Caco-2 (cell line): ENCODE results near the gene FBXW2. TPM values are rescaled to one million over a fixed set of nuclear protein-coding genes. Genes with fewer than 3 reads are reported as not detected.

ENCODE experiments used
- BruUV-seq: library from RNA; stranded (reverse); fragments of 400-500 nt; replicated peaks from 2 replicates; lab custom pipeline; 2021; lab: Mats Ljungman, UMichigan
- CTCF ChIA-PET: fragments of 300-600 bp; sonication (Branson Sonifier 250); formaldehyde crosslinking; loops from one replicate; lab custom pipeline; 2022; ENCODE audit warnings: antibody characterized with exemption; lab: Charles Lee
- POLR2A ChIA-PET: fragments of 300-600 bp; sonication (Branson Sonifier 250); formaldehyde crosslinking; loops from one replicate; lab custom pipeline; 2022; ENCODE audit warnings: antibody characterized with exemption; lab: Charles Lee
- DNase-seq, 2 experiments: peaks; one replicate each; pipeline versions ENCODE4 v3.0.0 to v3.0.0-alpha.2; 2020 to 2022
- H3K27me3 ChIP-seq: replicated peaks from 2 replicates; pipeline ENCODE4 v1.6.0; 2011; ENCODE audit warnings: low read length; ENCODE audit not compliant: control insufficient read depth, insufficient read depth
- H3K36me3 ChIP-seq: 2 replicates; pipeline ENCODE4 v1.5.1; 2011; ENCODE audit warnings: low read length; ENCODE audit not compliant: control insufficient read depth, insufficient read depth
- H3K4me1 ChIP-seq: fragments of 250-450 bp; sonication (Bioruptor Pico); 2 replicates; pipeline ENCODE4 v1.5.1; 2020; ENCODE audit warnings: mild to moderate bottlenecking
- H3K4me3 ChIP-seq: 2 replicates; pipeline ENCODE4 v1.5.1; 2011; ENCODE audit warnings: low read depth, mild to moderate bottlenecking, control low read depth, low read length
- H3K9me3 ChIP-seq: fragments of 250-450 bp; sonication (Bioruptor Pico); 2 replicates; pipeline ENCODE4 v1.5.1; 2020; ENCODE audit warnings: mild to moderate bottlenecking, moderate library complexity
- H3K27ac Mint-ChIP-seq: one replicate; pipeline ENCODE4 v1.8.0; 2022; ENCODE audit warnings: mixed read lengths; ENCODE audit not compliant: unreplicated experiment
- H3K27me3 Mint-ChIP-seq: one replicate; pipeline ENCODE4 v1.8.0; 2022; ENCODE audit warnings: mixed read lengths; ENCODE audit not compliant: insufficient read depth, unreplicated experiment
- H3K36me3 Mint-ChIP-seq: one replicate; pipeline ENCODE4 v1.8.0; 2022; ENCODE audit warnings: mild to moderate bottlenecking, mixed read lengths; ENCODE audit not compliant: insufficient read depth, unreplicated experiment
- H3K4me1 Mint-ChIP-seq: one replicate; pipeline ENCODE4 v1.8.0; 2022; ENCODE audit warnings: low read depth, mixed read lengths; ENCODE audit not compliant: unreplicated experiment
- H3K4me3 Mint-ChIP-seq: one replicate; pipeline ENCODE4 v1.8.0; 2022; ENCODE audit warnings: mild to moderate bottlenecking, moderate library complexity, mixed read lengths; ENCODE audit not compliant: unreplicated experiment
- H3K9me3 Mint-ChIP-seq: one replicate; pipeline ENCODE4 v1.8.0; 2022; ENCODE audit warnings: mixed read lengths; ENCODE audit not compliant: unreplicated experiment
- intact Hi-C: fragments of 100-400 bp; cut with micrococcal nuclease; formaldehyde crosslinking; loops from one replicate; pipeline ENCODE4 v1.10.0; 2022; ENCODE audit not compliant: unreplicated experiment
- total RNA-seq: library from RNA; stranded (reverse); gene quantifications from 2 replicates; pipeline ENCODE4 v1.2.3, GENCODE V29; 2022
- TF ChIP-seq, protein P1 (sequence below), 2 experiments: fragments of 200-600 bp in 1 of 2; IDR thresholded peaks; 1 replicate in 1 of 2; 2 replicates in 1 of 2; pipeline versions ENCODE4 v1.5.1 to v1.8.0; 2011 to 2022; ENCODE audit warnings: antibody characterized with exemption in 1 of 2, control low read depth in 1 of 2, inconsistent platforms in 1 of 2, low read depth in 1 of 2, low read length in 1 of 2, mild to moderate bottlenecking in 1 of 2, moderate library complexity in 1 of 2; ENCODE audit not compliant: insufficient read depth in 1 of 2, severe bottlenecking in 1 of 2, unreplicated experiment in 1 of 2

The FBXW2 gene
- total RNA-seq, 1 experiment from 2014 or later: 74.3 TPM

DNA sequence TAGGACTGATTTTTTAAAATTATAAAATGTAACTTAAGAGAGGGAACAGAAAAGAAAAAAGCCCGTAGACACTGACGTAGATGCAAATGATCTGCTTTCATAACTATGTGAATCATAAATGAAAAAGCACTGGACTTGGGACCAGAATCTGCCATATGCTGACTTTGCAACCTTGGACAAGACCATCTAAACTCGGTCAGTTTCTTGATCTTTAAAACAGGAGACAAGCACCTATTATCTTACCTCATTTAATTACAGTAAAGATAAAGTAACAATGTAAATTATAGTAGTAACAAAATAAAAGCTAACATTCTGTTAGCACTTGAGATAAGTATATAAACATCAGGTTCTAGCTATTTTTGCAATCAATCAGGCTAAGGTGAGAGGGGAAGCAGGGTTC, 20.0 kb downstream of the FBXW2 start:
- H3K9me3 Mint-ChIP-seq: no peaks in the 10 kb centered on the region
- no peak for DNase-seq
- H3K36me3 Mint-ChIP-seq: peaks cover 74% of the 10 kb centered on the region
- CTCF ChIA-PET: no interaction called here
- POLR2A ChIA-PET: no interaction called here
- H3K4me3 ChIP-seq: no peak overlapping the region
- no peaks in the 10 kb centered on the region; the same call in 1 of the 2 replicates for H3K36me3 ChIP-seq
- H3K4me3 Mint-ChIP-seq: no peak overlapping the region
- H3K27me3 Mint-ChIP-seq: no peaks in the 10 kb centered on the region
- peaks cover 23% of the 10 kb centered on the region for H3K4me1 Mint-ChIP-seq
- H3K27ac Mint-ChIP-seq: no peak overlapping the region
- BruUV-seq: no TSS peak
- no peaks in the 10 kb centered on the region for H3K9me3 ChIP-seq
- intact Hi-C loops: no loop called here
- H3K4me1 ChIP-seq: peaks cover 15% of the 10 kb centered on the region
- TF ChIP-seq, protein P1, sequence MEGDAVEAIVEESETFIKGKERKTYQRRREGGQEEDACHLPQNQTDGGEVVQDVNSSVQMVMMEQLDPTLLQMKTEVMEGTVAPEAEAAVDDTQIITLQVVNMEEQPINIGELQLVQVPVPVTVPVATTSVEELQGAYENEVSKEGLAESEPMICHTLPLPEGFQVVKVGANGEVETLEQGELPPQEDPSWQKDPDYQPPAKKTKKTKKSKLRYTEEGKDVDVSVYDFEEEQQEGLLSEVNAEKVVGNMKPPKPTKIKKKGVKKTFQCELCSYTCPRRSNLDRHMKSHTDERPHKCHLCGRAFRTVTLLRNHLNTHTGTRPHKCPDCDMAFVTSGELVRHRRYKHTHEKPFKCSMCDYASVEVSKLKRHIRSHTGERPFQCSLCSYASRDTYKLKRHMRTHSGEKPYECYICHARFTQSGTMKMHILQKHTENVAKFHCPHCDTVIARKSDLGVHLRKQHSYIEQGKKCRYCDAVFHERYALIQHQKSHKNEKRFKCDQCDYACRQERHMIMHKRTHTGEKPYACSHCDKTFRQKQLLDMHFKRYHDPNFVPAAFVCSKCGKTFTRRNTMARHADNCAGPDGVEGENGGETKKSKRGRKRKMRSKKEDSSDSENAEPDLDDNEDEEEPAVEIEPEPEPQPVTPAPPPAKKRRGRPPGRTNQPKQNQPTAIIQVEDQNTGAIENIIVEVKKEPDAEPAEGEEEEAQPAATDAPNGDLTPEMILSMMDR (IDR thresholded peaks at IDR 0.05; ENCODE audit: insufficient read depth in 1 of 2, low read depth in 1 of 2, low read length in 1 of 2, severe bottlenecking in 1 of 2, unreplicated experiment in 1 of 2): no peak
- H3K27me3 ChIP-seq: no peaks in the 10 kb centered on the region

DNA sequence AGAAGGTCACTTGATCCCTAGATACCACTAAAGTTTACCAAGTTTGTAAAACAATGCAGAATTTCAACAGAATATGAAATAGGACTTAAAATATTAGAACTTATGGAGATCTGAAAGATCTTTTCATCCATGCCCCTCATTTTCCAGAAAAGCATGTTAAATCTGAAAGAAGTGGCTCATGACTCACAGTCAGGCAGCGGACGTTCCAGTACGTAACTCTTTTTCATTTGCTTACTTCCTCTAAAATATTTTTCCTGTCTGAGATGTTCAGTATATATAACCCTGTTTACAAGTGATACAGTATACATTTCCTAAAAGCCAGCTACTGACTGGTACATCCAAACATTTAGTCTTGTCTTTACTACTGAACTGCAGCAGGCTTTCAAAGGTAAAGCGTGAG, 22.3 kb downstream of the FBXW2 start:
- Mint-ChIP-seq H3K27ac (no peak overlapping the region), H3K4me1 (peaks cover 29% of the 10 kb centered on the region), H3K27me3 (no peaks in the 10 kb centered on the region), H3K4me3 (no peak overlapping the region), H3K36me3 (peaks cover 63% of the 10 kb centered on the region), H3K9me3 (no peaks in the 10 kb centered on the region)
- DNase-seq: no peak
- TF ChIP-seq, protein P1 (IDR thresholded peaks at IDR 0.05; ENCODE audit: insufficient read depth in 1 of 2, low read depth in 1 of 2, low read length in 1 of 2, severe bottlenecking in 1 of 2, unreplicated experiment in 1 of 2): no peak
- H3K9me3 ChIP-seq: no peaks in the 10 kb centered on the region
- H3K27me3 ChIP-seq: no peaks in the 10 kb centered on the region
- H3K36me3 ChIP-seq: peaks cover under 1% of the 10 kb centered on the region; the same call in 1 of the 2 replicates
- peaks cover 36% of the 10 kb centered on the region for H3K4me1 ChIP-seq
- POLR2A ChIA-PET: no interaction called here
- intact Hi-C loops: no loop called here
- no TSS peak for BruUV-seq
- H3K4me3 ChIP-seq: no peak overlapping the region
- CTCF ChIA-PET: no interaction called here

DNA sequence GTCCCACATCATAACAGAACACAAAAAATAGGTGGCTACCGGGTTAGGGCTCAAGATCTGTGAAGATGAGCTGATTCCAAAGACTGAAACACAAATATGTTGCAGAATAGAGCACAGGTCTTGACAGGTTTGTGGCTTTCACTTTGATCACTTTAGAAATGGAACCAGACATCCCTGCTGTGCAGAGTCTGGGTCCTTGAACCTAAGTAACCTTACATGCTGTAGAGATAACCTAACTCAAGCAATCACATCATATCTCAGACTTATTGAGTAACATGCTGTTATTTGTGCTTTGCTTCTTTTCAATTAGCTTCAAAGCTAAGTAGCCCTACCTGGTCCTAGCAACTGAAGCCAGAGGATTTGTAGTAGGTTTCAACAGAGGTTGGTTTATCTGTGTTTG, 24.3 kb downstream of the FBXW2 start:
- TF ChIP-seq, protein P1 (IDR thresholded peaks at IDR 0.05; ENCODE audit: insufficient read depth in 1 of 2, low read depth in 1 of 2, low read length in 1 of 2, severe bottlenecking in 1 of 2, unreplicated experiment in 1 of 2): no peak
- BruUV-seq: no TSS peak
- Histone ChIP-seq H3K4me1 (peaks cover 42% of the 10 kb centered on the region), H3K4me3 (no peak overlapping the region), H3K27me3 (no peaks in the 10 kb centered on the region), H3K9me3 (no peaks in the 10 kb centered on the region), H3K36me3 (peaks cover 3% of the 10 kb centered on the region)
- no peak overlapping the region for H3K27ac Mint-ChIP-seq
- peaks cover 64% of the 10 kb centered on the region for H3K36me3 Mint-ChIP-seq
- ChIA-PET CTCF (interaction anchor here (0.7 to 1.0 kb wide), 2 partner anchors 9 to 16 kb away, joined by 3 read pairs; no protein-coding TSS in a partner anchor), POLR2A (interaction anchor here (0.8 to 1.3 kb wide), 2 partner anchors 24 to 33 kb away, joined by 3 to 11 read pairs; partner anchors contain the start of gene FBXW2)
- intact Hi-C loops: loop anchor here (1.0 kb wide), 2 partner anchors 9 to 23 kb away; no protein-coding TSS in a partner anchor
- no peak overlapping the region for H3K4me3 Mint-ChIP-seq
- no peaks in the 10 kb centered on the region for H3K27me3 Mint-ChIP-seq
- peaks cover 33% of the 10 kb centered on the region for H3K4me1 Mint-ChIP-seq
- no peaks in the 10 kb centered on the region for H3K9me3 Mint-ChIP-seq
- DNase-seq: peak in 1 of 2 experiments; percentile 38
